B cell (primary cell): ENCODE results near the gene PIGZ.

Source experiments
- CTCF ChIP-seq: fragments of 200-600 bp; IDR thresholded peaks from one replicate; pipeline ENCODE4 v1.8.0; 2022; ENCODE audit warnings: antibody characterized with exemption, mild to moderate bottlenecking
- EZH2 ChIP-seq: IDR thresholded peaks from 2 replicates; pipeline ENCODE4 v1.6.1; 2012; ENCODE audit warnings: borderline replicate concordance, low read depth, mild to moderate bottlenecking, moderate library complexity, low read length; ENCODE audit not compliant: insufficient read depth, poor library complexity, severe bottlenecking

- TF ChIP-seq CTCF (no peak), EZH2 (no peak)
Observed at GRCh38 chr3:196976941-196977340, 8.3 kb upstream of the PIGZ start.
